PC-9 (cell line): Measurements from ENCODE around the gene SLC7A8.

Experiments
- EZH2 ChIP-seq: fragments of 200-600 bp; sonication (generic); IDR thresholded peaks from 2 replicates; pipeline ENCODE4 v1.8.0; 2017; ENCODE audit warnings: antibody characterized with exemption, low read depth
- TF ChIP-seq, protein P1 (sequence below): fragments of 200-600 bp; sonication (generic); conservative IDR thresholded peaks from 2 replicates; pipeline ENCODE4 v1.6.1; 2017; ENCODE audit warnings: mixed run types, antibody characterized with exemption, mild to moderate bottlenecking, moderate library complexity

GRCh38 chr14:23115918-23116317, 67.5 kb downstream of the SLC7A8 start:
- TF ChIP-seq, protein P1, sequence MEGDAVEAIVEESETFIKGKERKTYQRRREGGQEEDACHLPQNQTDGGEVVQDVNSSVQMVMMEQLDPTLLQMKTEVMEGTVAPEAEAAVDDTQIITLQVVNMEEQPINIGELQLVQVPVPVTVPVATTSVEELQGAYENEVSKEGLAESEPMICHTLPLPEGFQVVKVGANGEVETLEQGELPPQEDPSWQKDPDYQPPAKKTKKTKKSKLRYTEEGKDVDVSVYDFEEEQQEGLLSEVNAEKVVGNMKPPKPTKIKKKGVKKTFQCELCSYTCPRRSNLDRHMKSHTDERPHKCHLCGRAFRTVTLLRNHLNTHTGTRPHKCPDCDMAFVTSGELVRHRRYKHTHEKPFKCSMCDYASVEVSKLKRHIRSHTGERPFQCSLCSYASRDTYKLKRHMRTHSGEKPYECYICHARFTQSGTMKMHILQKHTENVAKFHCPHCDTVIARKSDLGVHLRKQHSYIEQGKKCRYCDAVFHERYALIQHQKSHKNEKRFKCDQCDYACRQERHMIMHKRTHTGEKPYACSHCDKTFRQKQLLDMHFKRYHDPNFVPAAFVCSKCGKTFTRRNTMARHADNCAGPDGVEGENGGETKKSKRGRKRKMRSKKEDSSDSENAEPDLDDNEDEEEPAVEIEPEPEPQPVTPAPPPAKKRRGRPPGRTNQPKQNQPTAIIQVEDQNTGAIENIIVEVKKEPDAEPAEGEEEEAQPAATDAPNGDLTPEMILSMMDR: no peak
- TF ChIP-seq EZH2: no peak
